Effector memory CD8-positive, alpha-beta T cell (primary cell): ENCODE measurements around the gene FLRT2.

ENCODE experiments used
- ATAC-seq: fragments of 150-1000 bp; cut with Tn5 transposase; replicated peaks from 2 replicates; pipeline ENCODE4 v1.10.0; 2021; ENCODE audit warnings: mild to moderate bottlenecking, moderate library complexity
- DNase-seq, 3 experiments: peaks; one replicate each; pipeline ENCODE4 v3.0.0; 2021
- H3K27ac Mint-ChIP-seq, 2 donors: one replicate each; pipeline ENCODE4 v1.8.0; 2022; ENCODE audit warnings: mild to moderate bottlenecking in 2 of 2, mixed read lengths in 2 of 2, moderate library complexity in 2 of 2
- H3K27me3 Mint-ChIP-seq, 2 donors: one replicate each; pipeline ENCODE4 v1.8.0; 2022; ENCODE audit warnings: mixed read lengths in 2 of 2
- H3K36me3 Mint-ChIP-seq: one replicate; pipeline ENCODE4 v1.8.0; 2022; ENCODE audit warnings: mild to moderate bottlenecking, moderate library complexity, mixed read lengths; ENCODE audit not compliant: insufficient read depth
- H3K4me1 Mint-ChIP-seq, 2 donors: one replicate each; pipeline ENCODE4 v1.8.0; 2022; ENCODE audit warnings: low read depth in 2 of 2, mixed read lengths in 2 of 2
- H3K4me3 Mint-ChIP-seq, 2 donors: one replicate each; pipeline ENCODE4 v1.8.0; 2022; ENCODE audit warnings: mild to moderate bottlenecking in 2 of 2, mixed read lengths in 2 of 2, moderate library complexity in 2 of 2
- H3K9me3 Mint-ChIP-seq, 2 donors: one replicate each; pipeline ENCODE4 v1.8.0; 2022; ENCODE audit warnings: mixed read lengths in 2 of 2

Gene FLRT2

DNA sequence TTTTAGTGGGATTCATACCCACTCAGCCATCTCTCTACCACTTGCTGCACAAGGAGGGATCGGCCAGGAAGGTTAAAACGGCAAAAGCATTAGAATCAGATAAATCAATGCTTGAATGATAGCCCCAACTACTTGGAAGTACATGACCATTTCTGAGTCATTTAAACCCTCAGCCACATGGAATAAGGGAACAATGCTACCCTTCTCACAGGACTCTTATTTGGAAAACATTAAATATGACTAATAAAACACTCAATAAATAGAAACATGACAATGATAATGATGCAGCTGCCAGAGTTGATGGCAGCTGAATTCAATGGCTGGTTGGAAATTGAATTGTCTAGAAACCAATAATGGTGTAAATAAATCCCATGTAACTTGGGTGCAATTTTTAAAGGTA is 165.4 kb downstream of the FLRT2 start:
- Mint-ChIP-seq H3K27ac (no peak overlapping the region), H3K9me3 (peaks cover 2 to 14% of the 10 kb centered on the region in 2 donors), H3K36me3 (no peaks in the 10 kb centered on the region), H3K4me1 (no peaks in the 10 kb centered on the region), H3K27me3 (no peaks in the 10 kb centered on the region), H3K4me3 (no peak overlapping the region)
- no peak for DNase-seq
- ATAC-seq: no peak

DNA sequence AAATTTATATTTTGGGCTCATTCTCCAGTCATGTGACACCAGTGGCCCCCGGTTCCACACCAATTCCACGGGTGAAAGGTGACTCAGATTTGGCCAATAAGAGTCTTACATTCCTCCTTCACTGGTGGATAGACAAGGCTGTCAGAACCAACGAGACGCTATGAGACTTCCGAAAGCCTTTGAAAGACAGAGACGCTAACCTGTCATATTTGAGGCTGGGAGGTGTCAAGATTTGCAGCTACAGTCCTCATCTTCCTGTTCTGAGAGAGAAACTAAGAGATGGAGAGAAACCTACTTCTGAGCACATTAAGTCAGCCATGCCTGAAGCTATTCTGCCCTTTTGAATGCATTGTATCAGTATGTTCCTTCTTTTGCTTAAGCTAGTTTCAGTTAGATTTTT is 171.2 kb downstream of the FLRT2 start:
- no peaks in the 10 kb centered on the region for H3K4me1 Mint-ChIP-seq
- H3K27ac Mint-ChIP-seq: no peak overlapping the region
- ATAC-seq: no peak
- H3K36me3 Mint-ChIP-seq: no peaks in the 10 kb centered on the region
- no peak overlapping the region for H3K4me3 Mint-ChIP-seq
- no peak for DNase-seq
- no peaks in the 10 kb centered on the region for H3K27me3 Mint-ChIP-seq
- H3K9me3 Mint-ChIP-seq: peaks cover 6 to 16% of the 10 kb centered on the region in 2 donors

- Mint-ChIP-seq H3K4me1 (no peaks in the 10 kb centered on the region), H3K27me3 (no peaks in the 10 kb centered on the region), H3K36me3 (no peaks in the 10 kb centered on the region), H3K4me3 (no peak overlapping the region), H3K9me3 (peaks cover 6 to 16% of the 10 kb centered on the region in 2 donors), H3K27ac (no peak overlapping the region)
- DNase-seq (no peak), ATAC-seq (no peak)
Observed at GRCh38 chr14:85701763-85702162, 171.8 kb downstream of the FLRT2 start.

DNA sequence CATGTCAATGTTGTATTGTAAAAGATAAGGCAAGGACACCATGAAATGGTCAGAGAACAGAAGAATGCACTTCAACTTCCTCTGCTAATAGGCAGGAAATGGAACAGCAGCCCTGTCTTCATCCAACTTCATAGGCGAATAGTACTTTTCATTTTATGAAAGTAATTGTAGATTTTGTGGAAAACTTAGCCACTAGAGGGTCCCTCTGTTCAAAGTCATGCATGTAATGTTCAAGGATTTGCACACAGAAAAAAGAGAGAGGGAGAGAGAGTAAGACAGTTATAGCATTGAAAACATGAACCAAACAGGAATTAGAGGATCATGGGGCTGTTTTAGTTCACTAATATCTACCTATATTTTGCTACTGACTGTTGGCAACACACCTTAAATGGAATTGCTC is 172.2 kb downstream of the FLRT2 start:
- Mint-ChIP-seq H3K36me3 (no peaks in the 10 kb centered on the region), H3K27me3 (no peaks in the 10 kb centered on the region), H3K27ac (no peak overlapping the region), H3K9me3 (peaks cover 6 to 16% of the 10 kb centered on the region in 2 donors), H3K4me1 (no peaks in the 10 kb centered on the region), H3K4me3 (no peak overlapping the region)
- ATAC-seq: no peak
- DNase-seq: no peak

- ATAC-seq (no peak), DNase-seq (no peak)
- Mint-ChIP-seq H3K9me3 (peaks cover 6 to 16% of the 10 kb centered on the region in 2 donors), H3K27me3 (no peaks in the 10 kb centered on the region), H3K36me3 (no peaks in the 10 kb centered on the region), H3K4me1 (no peaks in the 10 kb centered on the region), H3K27ac (no peak overlapping the region), H3K4me3 (no peak overlapping the region)
Observed at GRCh38 chr14:85702997-85703396, 173.1 kb downstream of the FLRT2 start.
